ENCODE data around the gene TSPYL2.

TSPYL2 gene

GRCh38 chrX:53116101-53116500 lies 33.9 kb downstream of the TSPYL2 start:
- ChIA-PET CTCF (no interaction called here), POLR2A (ENCODE audit: low non-redundant PET) (no interaction called here)
- no peak overlapping the region for H3K27ac ChIP-seq
- no peak for DNase-seq (ENCODE audit: low spot score)
- TF ChIP-seq CTCF (conservative IDR thresholded peaks at IDR 0.05; ENCODE audit: low read depth), result no peak

- no peak for TF ChIP-seq CTCF (conservative IDR thresholded peaks at IDR 0.05; ENCODE audit: low read depth)
- ChIA-PET CTCF (no interaction called here), POLR2A (ENCODE audit: low non-redundant PET) (no interaction called here)
- no peak overlapping the region for H3K27ac ChIP-seq
- DNase-seq (ENCODE audit: low spot score), result no peak
Measured at GRCh38 chrX:53122013-53122412, 39.8 kb downstream of the TSPYL2 start.

GRCh38 chrX:53125506-53125905 lies 43.3 kb downstream of the TSPYL2 start:
- no peak for TF ChIP-seq CTCF (conservative IDR thresholded peaks at IDR 0.05; ENCODE audit: low read depth)
- ChIA-PET POLR2A (ENCODE audit: low non-redundant PET) (no interaction called here), CTCF (no interaction called here)
- H3K27ac ChIP-seq, result no peak overlapping the region
- DNase-seq (ENCODE audit: low spot score), result no peak

GRCh38 chrX:53126377-53126776 lies 44.2 kb downstream of the TSPYL2 start:
- no peak for TF ChIP-seq CTCF (conservative IDR thresholded peaks at IDR 0.05; ENCODE audit: low read depth)
- no peak overlapping the region for H3K27ac ChIP-seq
- no peak for DNase-seq (ENCODE audit: low spot score)
- ChIA-PET CTCF (interaction anchor here (0.8 kb wide), 1 partner anchor 64 kb away, joined by 3 read pairs; no protein-coding TSS in a partner anchor), POLR2A (ENCODE audit: low non-redundant PET) (no interaction called here)

- H3K27ac ChIP-seq, result no peak overlapping the region
- ChIA-PET CTCF (interaction anchor here (0.6 kb wide), 1 partner anchor 42 kb away, joined by 4 read pairs; no protein-coding TSS in a partner anchor), POLR2A (ENCODE audit: low non-redundant PET) (no interaction called here)
- DNase-seq (ENCODE audit: low spot score), result no peak
- TF ChIP-seq CTCF (conservative IDR thresholded peaks at IDR 0.05; ENCODE audit: low read depth), result no peak
Measured at GRCh38 chrX:53128097-53128749, 46.1 kb downstream of the TSPYL2 start.

- DNase-seq (ENCODE audit: low spot score), result peak; percentile 27
- ChIA-PET POLR2A (ENCODE audit: low non-redundant PET) (no interaction called here), CTCF (no interaction called here)
- no peak for TF ChIP-seq CTCF (conservative IDR thresholded peaks at IDR 0.05; ENCODE audit: low read depth)
- peak overlapping the region; percentile 14; the same call in 1 of the 2 replicates for H3K27ac ChIP-seq
Measured at GRCh38 chrX:53133400-53133799, 51.2 kb downstream of the TSPYL2 start.

Measured in RWPE1 (cell line).